Measurements from ENCODE around the gene SP2.

- TF ChIP-seq EZH2phosphoT487 (IDR thresholded peaks at IDR 0.05; ENCODE audit: low read depth) (no peak), CTCF (IDR thresholded peaks at IDR 0.05; ENCODE audit: low read depth, low read length) (no peak)
Measured at GRCh38 chr17:47882695-47883588, 13.1 kb upstream of the SP2 start.

Data from OCI-LY3 (cell line).